ENCODE results near the gene TMEM235. TPM values are rescaled to one million over a fixed set of nuclear protein-coding genes. Genes with fewer than 3 reads are reported as not detected.

The TMEM235 gene
- total RNA-seq, 6 experiments from 2014 or later, result not detected

GRCh38 chr17:78264590-78264989 lies 33.2 kb downstream of the TMEM235 start:
- Histone ChIP-seq H3K36me3 (no peaks in the 10 kb centered on the region), H3K27me3 (no peaks in the 10 kb centered on the region), H3K4me1 (peaks cover 0 to 33% (median 7%) of the 10 kb centered on the region in 4 donors), H3K9me3 (no peaks in the 10 kb centered on the region), H3K4me3 (no peak overlapping the region), H3K27ac (no peak overlapping the region)
- intact Hi-C loops (cut with DNase I), result no loop called here
- DNase-seq (no peak), ATAC-seq (no peak)
- TF ChIP-seq POLR2A (IDR thresholded peaks at IDR 0.05), result no peak
- TF ChIP-seq, protein P1, sequence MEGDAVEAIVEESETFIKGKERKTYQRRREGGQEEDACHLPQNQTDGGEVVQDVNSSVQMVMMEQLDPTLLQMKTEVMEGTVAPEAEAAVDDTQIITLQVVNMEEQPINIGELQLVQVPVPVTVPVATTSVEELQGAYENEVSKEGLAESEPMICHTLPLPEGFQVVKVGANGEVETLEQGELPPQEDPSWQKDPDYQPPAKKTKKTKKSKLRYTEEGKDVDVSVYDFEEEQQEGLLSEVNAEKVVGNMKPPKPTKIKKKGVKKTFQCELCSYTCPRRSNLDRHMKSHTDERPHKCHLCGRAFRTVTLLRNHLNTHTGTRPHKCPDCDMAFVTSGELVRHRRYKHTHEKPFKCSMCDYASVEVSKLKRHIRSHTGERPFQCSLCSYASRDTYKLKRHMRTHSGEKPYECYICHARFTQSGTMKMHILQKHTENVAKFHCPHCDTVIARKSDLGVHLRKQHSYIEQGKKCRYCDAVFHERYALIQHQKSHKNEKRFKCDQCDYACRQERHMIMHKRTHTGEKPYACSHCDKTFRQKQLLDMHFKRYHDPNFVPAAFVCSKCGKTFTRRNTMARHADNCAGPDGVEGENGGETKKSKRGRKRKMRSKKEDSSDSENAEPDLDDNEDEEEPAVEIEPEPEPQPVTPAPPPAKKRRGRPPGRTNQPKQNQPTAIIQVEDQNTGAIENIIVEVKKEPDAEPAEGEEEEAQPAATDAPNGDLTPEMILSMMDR (IDR thresholded peaks at IDR 0.05), result no peak
- WGBS (ENCODE audit: insufficient coverage, low coverage, low lambda C conversion rate, missing lambda C conversion rate), result 85% methylated on average over 5 of the region's 5 CpGs

- intact Hi-C loops (cut with DNase I), result no loop called here
- DNase-seq, result no peak
- no peaks in the 10 kb centered on the region for H3K9me3 ChIP-seq
- peak overlapping the region in 2 of 3 donors; percentile 15 to 68 for H3K27ac ChIP-seq
- no peak for ATAC-seq
- no peaks in the 10 kb centered on the region for H3K27me3 ChIP-seq
- H3K4me3 ChIP-seq, result no peak overlapping the region
- peaks cover 0 to 36% (median 7%) of the 10 kb centered on the region in 4 donors for H3K4me1 ChIP-seq
- TF ChIP-seq POLR2A (IDR thresholded peaks at IDR 0.05), result no peak
- TF ChIP-seq, protein P1 (IDR thresholded peaks at IDR 0.05), result no peak
- 87% methylated on average over 5 of the region's 10 CpGs for WGBS (ENCODE audit: insufficient coverage, low coverage, low lambda C conversion rate, missing lambda C conversion rate)
- no peaks in the 10 kb centered on the region for H3K36me3 ChIP-seq
Measured at GRCh38 chr17:78265121-78265520, 33.7 kb downstream of the TMEM235 start.

- Histone ChIP-seq H3K9me3 (no peaks in the 10 kb centered on the region), H3K36me3 (no peaks in the 10 kb centered on the region), H3K4me1 (peaks cover 0 to 37% (median 7%) of the 10 kb centered on the region in 4 donors), H3K4me3 (no peak overlapping the region), H3K27ac (peak overlapping the region in 2 of 3 donors; percentile 33 to 68), H3K27me3 (no peaks in the 10 kb centered on the region)
- ATAC-seq (peak; percentile 4 to 23 (median 14)), DNase-seq (no peak)
- intact Hi-C loops (cut with DNase I), result no loop called here
- 67% methylated on average over 3 of the region's 6 CpGs for WGBS (ENCODE audit: insufficient coverage, low coverage, low lambda C conversion rate, missing lambda C conversion rate)
- TF ChIP-seq, protein P1 (IDR thresholded peaks at IDR 0.05), result no peak
- no peak for TF ChIP-seq POLR2A (IDR thresholded peaks at IDR 0.05)
Measured at GRCh38 chr17:78266231-78266631, 34.8 kb downstream of the TMEM235 start.

- Histone ChIP-seq H3K4me1 (peaks cover 0 to 37% (median 7%) of the 10 kb centered on the region in 4 donors), H3K27ac (peak overlapping the region in 1 of 3 donors; percentile 0), H3K4me3 (no peak overlapping the region), H3K9me3 (no peaks in the 10 kb centered on the region), H3K27me3 (no peaks in the 10 kb centered on the region), H3K36me3 (no peaks in the 10 kb centered on the region)
- TF ChIP-seq POLR2A (IDR thresholded peaks at IDR 0.05), result no peak
- TF ChIP-seq, protein P1 (IDR thresholded peaks at IDR 0.05), result no peak
- no peak for ATAC-seq
- intact Hi-C loops (cut with DNase I), result no loop called here
- no peak for DNase-seq
- WGBS (ENCODE audit: insufficient coverage, low coverage, low lambda C conversion rate, missing lambda C conversion rate), result 77% methylated on average over 2 of the region's 9 CpGs
Measured at GRCh38 chr17:78266771-78267170, 35.3 kb downstream of the TMEM235 start.
